UCSD-AML1 (cell line): ENCODE data around the gene MPP4.

Experiments
- DNase-seq: peaks from one replicate; lab custom pipeline; 2025; ENCODE audit not compliant: unreplicated experiment; lab: John Stamatoyannopoulos, UW

Gene MPP4

GRCh38 chr2:201631041-201631440 lies 67.4 kb downstream of the MPP4 start:
- no peak for DNase-seq

GRCh38 chr2:201630577-201630976 lies 67.9 kb downstream of the MPP4 start:
- no peak for DNase-seq

GRCh38 chr2:201628545-201628944 lies 69.9 kb downstream of the MPP4 start:
- DNase-seq, result no peak

GRCh38 chr2:201622306-201622970 lies 76.0 kb downstream of the MPP4 start:
- DNase-seq, result no peak

- no peak for DNase-seq
These were observed 77.0 kb downstream of the MPP4 start for GRCh38 chr2:201621293-201621999.

- no peak for DNase-seq
These were observed 79.4 kb downstream of the MPP4 start for GRCh38 chr2:201618744-201619662.

- no peak for DNase-seq
These were observed 90.4 kb downstream of the MPP4 start for GRCh38 chr2:201608021-201608420.

GRCh38 chr2:201607568-201607967 lies 90.9 kb downstream of the MPP4 start:
- no peak for DNase-seq

GRCh38 chr2:201600906-201601305 lies 97.5 kb downstream of the MPP4 start:
- DNase-seq, result no peak

GRCh38 chr2:201597397-201597796 lies 101.0 kb downstream of the MPP4 start:
- DNase-seq, result no peak
